ENCODE data around the gene PPIF. TPM values are rescaled to one million over a fixed set of nuclear protein-coding genes. Genes with fewer than 3 reads are reported as not detected.

The PPIF gene
- total and polyA plus RNA-seq, 2 experiments from 2014 or later: 86.6 to 143 TPM

GRCh38 chr10:79358811-79359210, 11.5 kb downstream of the PPIF start:
- Histone ChIP-seq H3K9me3 (ENCODE audit: low read depth) (no peaks in the 10 kb centered on the region), H3K27me3 (no peaks in the 10 kb centered on the region), H3K4me3 (no peak overlapping the region), H3K27ac (no peak overlapping the region), H3K36me3 (peaks cover 9% of the 10 kb centered on the region), H3K4me1 (ENCODE audit: low read depth) (no peaks in the 10 kb centered on the region)
- TF ChIP-seq CTCF (IDR thresholded peaks at IDR 0.05; ENCODE audit: low read depth, low read length): no peak
- no peak for DNase-seq (ENCODE audit: low read depth in 1 of 2, low spot score in 1 of 2)

- no peak for DNase-seq (ENCODE audit: low read depth in 1 of 2, low spot score in 1 of 2)
- Histone ChIP-seq H3K9me3 (ENCODE audit: low read depth) (no peaks in the 10 kb centered on the region), H3K4me3 (no peak overlapping the region), H3K4me1 (ENCODE audit: low read depth) (no peaks in the 10 kb centered on the region), H3K27me3 (no peaks in the 10 kb centered on the region), H3K36me3 (peaks cover 7% of the 10 kb centered on the region), H3K27ac (no peak overlapping the region)
- TF ChIP-seq CTCF (IDR thresholded peaks at IDR 0.05; ENCODE audit: low read depth, low read length): no peak
Measured at GRCh38 chr10:79359816-79360498, 12.7 kb downstream of the PPIF start.

- no peaks in the 10 kb centered on the region for H3K4me1 ChIP-seq (ENCODE audit: low read depth)
- no peaks in the 10 kb centered on the region for H3K9me3 ChIP-seq (ENCODE audit: low read depth)
- H3K27me3 ChIP-seq: no peaks in the 10 kb centered on the region
- H3K36me3 ChIP-seq: peaks cover 3% of the 10 kb centered on the region
- no peak for TF ChIP-seq CTCF (IDR thresholded peaks at IDR 0.05; ENCODE audit: low read depth, low read length)
- no peak for DNase-seq (ENCODE audit: low read depth in 1 of 2, low spot score in 1 of 2)
- H3K4me3 ChIP-seq: no peak overlapping the region
- no peak overlapping the region for H3K27ac ChIP-seq
Measured at GRCh38 chr10:79360499-79361342, 13.5 kb downstream of the PPIF start.

- Histone ChIP-seq H3K9me3 (ENCODE audit: low read depth) (no peaks in the 10 kb centered on the region), H3K27me3 (no peaks in the 10 kb centered on the region), H3K27ac (no peak overlapping the region), H3K4me3 (no peak overlapping the region), H3K36me3 (no peaks in the 10 kb centered on the region), H3K4me1 (ENCODE audit: low read depth) (no peaks in the 10 kb centered on the region)
- TF ChIP-seq CTCF (IDR thresholded peaks at IDR 0.05; ENCODE audit: low read depth, low read length): no peak
- DNase-seq (ENCODE audit: low read depth in 1 of 2, low spot score in 1 of 2): peak in 1 of 2 donors; percentile 56
Measured at GRCh38 chr10:79361726-79362397, 14.6 kb downstream of the PPIF start.

- TF ChIP-seq CTCF (IDR thresholded peaks at IDR 0.05; ENCODE audit: low read depth, low read length): no peak
- H3K36me3 ChIP-seq: no peaks in the 10 kb centered on the region
- DNase-seq (ENCODE audit: low read depth in 1 of 2, low spot score in 1 of 2): peak in 1 of 2 donors; percentile 52
- no peaks in the 10 kb centered on the region for H3K9me3 ChIP-seq (ENCODE audit: low read depth)
- no peak overlapping the region for H3K4me3 ChIP-seq
- no peaks in the 10 kb centered on the region for H3K27me3 ChIP-seq
- H3K4me1 ChIP-seq (ENCODE audit: low read depth): no peaks in the 10 kb centered on the region
- H3K27ac ChIP-seq: no peak overlapping the region
Measured at GRCh38 chr10:79367426-79368189, 20.3 kb downstream of the PPIF start.

All from cardiac muscle cell (in vitro differentiated cells and primary cell).